Activated CD4-positive, alpha-beta T cell treated with anti-CD3 and anti-CD28 coated beads for 36 hours (primary cell): Measurements from ENCODE around the gene KIF23. TPM values are rescaled to one million over a fixed set of nuclear protein-coding genes. Genes with fewer than 3 reads are reported as not detected.
A peak's percentile ranks its signal among the peaks of the same experiment; 100 is the strongest.

Source experiments
- ATAC-seq: fragments of 200-7000 bp; cut with Tn5 transposase; one replicate; pipeline ENCODE4 v1.10.0; 2021; ENCODE audit warnings: mild to moderate bottlenecking, moderate library complexity
- CTCF ChIA-PET: fragments of 350-600 bp; sonication (Branson Sonifier 250); formaldehyde crosslinking; loops from one replicate; lab custom pipeline; 2021; ENCODE audit warnings: antibody characterized with exemption; lab: Charles Lee
- POLR2A ChIA-PET: fragments of 350-600 bp; sonication (Branson Sonifier 250); formaldehyde crosslinking; loops from one replicate; lab custom pipeline; 2021; ENCODE audit warnings: antibody characterized with exemption, inconsistent platforms; lab: Charles Lee
- DNase-seq: peaks from one replicate; pipeline ENCODE4 v3.0.0-alpha.2; 2020
- H3K27ac Mint-ChIP-seq: one replicate; pipeline ENCODE4 v1.8.0; 2021; ENCODE audit warnings: mixed read lengths
- H3K27me3 Mint-ChIP-seq: one replicate; pipeline ENCODE4 v1.8.0; 2021; ENCODE audit warnings: mixed read lengths
- H3K36me3 Mint-ChIP-seq: one replicate; pipeline ENCODE4 v1.8.0; 2021; ENCODE audit warnings: low read depth, mixed read lengths
- H3K4me1 Mint-ChIP-seq: one replicate; pipeline ENCODE4 v1.8.0; 2021; ENCODE audit warnings: mixed read lengths
- H3K4me3 Mint-ChIP-seq: one replicate; pipeline ENCODE4 v1.8.0; 2021; ENCODE audit warnings: mild to moderate bottlenecking, moderate library complexity, mixed read lengths
- H3K9me3 Mint-ChIP-seq: one replicate; pipeline ENCODE4 v1.8.0; 2021; ENCODE audit warnings: low read depth, mixed read lengths
- intact Hi-C, 2 experiments: fragments of 100-400 bp; cut with DNase I in 1 of 2; cut with micrococcal nuclease in 1 of 2; formaldehyde crosslinking; loops; one replicate each; pipeline versions ENCODE4 v1.14.2 to v1.15.1; 2022 to 2024; cut with DNase I, micrococcal nuclease
- total RNA-seq, 2 experiments: library from RNA; stranded (reverse); gene quantifications; one replicate each; pipeline ENCODE4 v1.2.3, GENCODE V29; 2021

KIF23 gene
- total RNA-seq, 2 experiments from 2014 or later: 47.2 to 48.0 TPM

- Mint-ChIP-seq H3K27ac (no peak overlapping the region), H3K4me3 (no peak overlapping the region), H3K4me1 (no peaks in the 10 kb centered on the region), H3K9me3 (peaks cover 2% of the 10 kb centered on the region), H3K36me3 (no peaks in the 10 kb centered on the region), H3K27me3 (no peaks in the 10 kb centered on the region)
- ATAC-seq (no peak), DNase-seq (no peak)
- POLR2A ChIA-PET: no interaction called here
- intact Hi-C loops: no loop called here
- CTCF ChIA-PET: no interaction called here
These were observed 75.0 kb downstream of the KIF23 start for GRCh38 chr15:69489073-69489571.

- H3K27me3 Mint-ChIP-seq: no peaks in the 10 kb centered on the region
- POLR2A ChIA-PET: no interaction called here
- DNase-seq (no peak), ATAC-seq (no peak)
- H3K9me3 Mint-ChIP-seq: no peaks in the 10 kb centered on the region
- no peaks in the 10 kb centered on the region for H3K4me1 Mint-ChIP-seq
- H3K27ac Mint-ChIP-seq: no peak overlapping the region
- H3K36me3 Mint-ChIP-seq: no peaks in the 10 kb centered on the region
- CTCF ChIA-PET: interaction anchor here (0.8 kb wide), 1 partner anchor 12 kb away, joined by 6 read pairs; no protein-coding TSS in a partner anchor
- H3K4me3 Mint-ChIP-seq: no peak overlapping the region
- intact Hi-C loops: no loop called here
These were observed 76.3 kb downstream of the KIF23 start for GRCh38 chr15:69490356-69491037.

DNA sequence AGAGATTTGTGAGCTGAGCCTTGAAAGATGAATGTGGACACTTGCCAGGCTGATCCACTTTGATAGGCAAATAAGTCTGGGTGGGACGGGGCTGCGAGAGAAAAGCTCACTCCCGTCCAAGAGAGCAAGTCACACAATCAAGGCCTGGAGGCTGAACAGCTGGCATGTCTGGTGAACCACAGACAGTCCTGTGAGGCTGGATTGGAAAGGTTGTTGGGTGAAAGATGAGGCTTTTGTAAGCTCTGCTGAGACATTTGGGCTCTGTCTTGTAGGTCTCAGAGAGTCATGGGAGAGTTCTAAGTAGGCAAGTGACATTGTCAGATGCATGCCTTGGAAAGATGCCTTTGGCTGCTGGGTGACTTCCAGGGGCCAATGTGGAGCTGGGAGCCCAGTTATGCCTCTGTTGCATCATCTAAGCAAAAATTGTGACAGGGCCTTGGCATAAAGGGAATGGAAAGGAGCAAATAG is 76.9 kb downstream of the KIF23 start:
- no peak for DNase-seq
- no peaks in the 10 kb centered on the region for H3K9me3 Mint-ChIP-seq
- no peaks in the 10 kb centered on the region for H3K36me3 Mint-ChIP-seq
- CTCF ChIA-PET: interaction anchor here (0.8 kb wide), 1 partner anchor 12 kb away, joined by 6 read pairs; no protein-coding TSS in a partner anchor
- intact Hi-C loops: no loop called here
- ATAC-seq: no peak
- no peaks in the 10 kb centered on the region for H3K4me1 Mint-ChIP-seq
- H3K4me3 Mint-ChIP-seq: no peak overlapping the region
- no peaks in the 10 kb centered on the region for H3K27me3 Mint-ChIP-seq
- POLR2A ChIA-PET: interaction anchor here (0.6 kb wide), 1 partner anchor 1219 kb away, joined by 3 read pairs; no protein-coding TSS in a partner anchor
- H3K27ac Mint-ChIP-seq: peak overlapping the region; percentile 38

GRCh38 chr15:69493406-69493805 is 79.3 kb downstream of the KIF23 start:
- intact Hi-C loops: no loop called here

GRCh38 chr15:69496001-69496400 is 81.9 kb downstream of the KIF23 start:
- no peak for DNase-seq
- intact Hi-C loops: no loop called here
- Mint-ChIP-seq H3K27ac (no peak overlapping the region), H3K9me3 (no peaks in the 10 kb centered on the region), H3K27me3 (no peaks in the 10 kb centered on the region), H3K4me3 (no peak overlapping the region), H3K36me3 (no peaks in the 10 kb centered on the region), H3K4me1 (peaks cover 12% of the 10 kb centered on the region)
- POLR2A ChIA-PET: no interaction called here
- CTCF ChIA-PET: no interaction called here
- ATAC-seq: no peak

More at GRCh38 chr15:69493406-69493805, 79.3 kb downstream of the KIF23 start:
- ChIA-PET CTCF (interaction anchor here (0.6 to 2.4 kb wide), 6 partner anchors 9 to 46 kb away, joined by 3 to 9 read pairs (median 4); no protein-coding TSS in a partner anchor), POLR2A (no interaction called here)
- no peak for ATAC-seq
- H3K4me1 Mint-ChIP-seq: peaks cover 12% of the 10 kb centered on the region
- H3K36me3 Mint-ChIP-seq: no peaks in the 10 kb centered on the region
- H3K9me3 Mint-ChIP-seq: no peaks in the 10 kb centered on the region
- H3K27ac Mint-ChIP-seq: no peak overlapping the region
- no peak for DNase-seq
- no peak overlapping the region for H3K4me3 Mint-ChIP-seq
- H3K27me3 Mint-ChIP-seq: no peaks in the 10 kb centered on the region

DNA sequence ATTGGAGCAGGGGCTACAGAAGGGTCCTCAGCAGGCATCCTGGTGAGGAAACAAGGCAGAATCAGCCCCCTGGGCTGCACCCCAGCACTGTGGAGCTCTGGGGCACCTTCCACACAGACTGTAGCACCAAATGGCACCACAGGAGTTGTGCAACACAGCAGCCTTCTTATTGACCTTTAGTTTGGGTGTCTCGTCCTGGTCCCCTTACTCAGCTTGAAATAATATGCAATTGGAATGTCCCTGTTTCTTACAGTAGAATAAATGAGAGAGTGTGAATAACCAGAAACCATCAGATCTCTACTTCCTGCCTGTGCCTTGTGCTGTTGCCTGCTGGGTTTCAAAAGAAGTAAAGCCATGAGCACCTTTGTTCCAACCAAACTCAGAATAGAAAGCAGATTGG is 82.9 kb downstream of the KIF23 start:
- intact Hi-C loops: no loop called here
- Mint-ChIP-seq H3K27me3 (no peaks in the 10 kb centered on the region), H3K4me3 (no peak overlapping the region), H3K27ac (no peak overlapping the region), H3K36me3 (no peaks in the 10 kb centered on the region), H3K4me1 (peaks cover 12% of the 10 kb centered on the region), H3K9me3 (no peaks in the 10 kb centered on the region)
- CTCF ChIA-PET: no interaction called here
- DNase-seq (peak; percentile 16), ATAC-seq (peak; percentile 82)
- POLR2A ChIA-PET: no interaction called here

GRCh38 chr15:69497667-69498066 is 83.5 kb downstream of the KIF23 start:
- no peak overlapping the region for H3K27ac Mint-ChIP-seq
- CTCF ChIA-PET: no interaction called here
- DNase-seq: peak; percentile 12
- no peak overlapping the region for H3K4me3 Mint-ChIP-seq
- H3K9me3 Mint-ChIP-seq: no peaks in the 10 kb centered on the region
- H3K36me3 Mint-ChIP-seq: no peaks in the 10 kb centered on the region
- no peaks in the 10 kb centered on the region for H3K27me3 Mint-ChIP-seq
- H3K4me1 Mint-ChIP-seq: peaks cover 12% of the 10 kb centered on the region
- intact Hi-C loops: no loop called here
- ATAC-seq: peak; percentile 74
- POLR2A ChIA-PET: no interaction called here

Other genes with a start within 250 kb of the KIF23 start
- gene PAQR5, start 115.4 kb upstream of the KIF23 start, total RNA-seq: under 1 TPM in 1 of 2 experiments, not detected in 1; 0.05 TPM
- 1,000 to 10,000 TPM; 1,576 to 2,330 TPM for gene RPLP1, start 38.5 kb downstream of the KIF23 start, total RNA-seq